ENCODE data around the gene SHC3. TPM values are rescaled to one million over a fixed set of nuclear protein-coding genes. Genes with fewer than 3 reads are reported as not detected.

The SHC3 gene
- total RNA-seq, 2 donors from 2014 or later, result 0.02 TPM; not detected in 1

DNA sequence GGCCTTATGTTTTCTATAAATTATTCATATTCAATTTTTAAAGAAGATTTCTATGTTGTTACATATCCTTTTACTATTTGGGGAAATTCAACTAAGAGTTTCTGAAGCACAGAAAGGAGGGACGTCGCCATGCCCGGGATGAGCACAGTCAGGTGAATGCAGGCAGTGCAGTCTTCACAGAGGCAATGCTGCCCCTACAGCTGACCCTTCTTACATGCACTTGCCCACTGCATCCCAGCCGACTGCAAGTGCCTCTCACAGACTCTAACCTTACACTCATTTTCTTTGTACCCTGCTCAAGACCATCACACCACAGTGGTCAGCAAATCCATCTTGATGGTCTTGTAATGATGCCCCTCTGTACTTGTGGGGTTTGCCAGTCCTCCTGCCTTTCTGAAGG, 73.8 kb downstream of the SHC3 start:
- Mint-ChIP-seq H3K9me3 (no peaks in the 10 kb centered on the region), H3K27ac (no peak overlapping the region), H3K36me3 (no peaks in the 10 kb centered on the region)
- ATAC-seq (no peak), DNase-seq (ENCODE audit: low spot score in 2 of 2) (no peak)

DNA sequence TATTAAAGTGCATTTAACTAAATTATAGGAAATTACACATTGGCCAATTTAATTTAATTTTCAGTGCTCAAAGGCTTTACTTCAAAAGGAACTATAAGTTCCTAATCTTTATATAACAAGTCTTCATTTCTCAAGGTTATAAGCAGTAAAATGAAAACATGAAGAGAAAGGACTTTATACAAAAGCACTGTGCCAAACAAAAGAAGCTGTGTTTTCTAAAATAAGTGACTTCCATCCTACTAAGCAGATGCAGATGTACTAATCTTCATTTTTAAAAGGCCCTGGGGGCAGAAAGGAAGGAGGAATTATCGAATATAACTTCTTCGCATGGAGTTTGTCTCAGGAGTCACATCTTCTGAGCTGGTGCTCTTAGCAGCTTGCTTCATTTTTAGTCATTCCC, 81.4 kb downstream of the SHC3 start:
- H3K27ac Mint-ChIP-seq, result no peak overlapping the region
- no peak for DNase-seq (ENCODE audit: low spot score in 2 of 2)
- H3K9me3 Mint-ChIP-seq, result no peaks in the 10 kb centered on the region
- no peak for ATAC-seq
- no peaks in the 10 kb centered on the region for H3K36me3 Mint-ChIP-seq

DNA sequence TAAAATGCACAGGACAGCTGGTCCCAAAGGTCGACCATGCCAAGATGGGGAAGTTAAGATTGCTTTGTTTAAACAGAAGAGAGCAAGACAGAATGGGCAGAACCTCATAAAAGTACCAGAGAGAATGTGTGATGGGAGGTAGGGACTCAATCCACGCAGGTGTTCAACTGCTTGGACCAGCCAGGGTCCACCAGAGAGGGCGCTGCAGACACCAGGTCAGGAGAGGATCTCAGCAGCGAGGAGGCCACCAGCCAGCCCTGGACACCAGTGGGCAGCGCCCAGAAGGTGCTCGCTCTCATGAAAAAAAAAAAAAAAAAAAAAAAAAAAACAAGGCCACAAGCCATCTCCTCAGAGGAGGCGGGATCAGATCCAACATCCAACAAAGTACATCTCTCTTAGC, 81.8 kb downstream of the SHC3 start:
- ATAC-seq (no peak), DNase-seq (ENCODE audit: low spot score in 2 of 2) (no peak)
- Mint-ChIP-seq H3K27ac (no peak overlapping the region), H3K9me3 (no peaks in the 10 kb centered on the region), H3K36me3 (no peaks in the 10 kb centered on the region)

DNA sequence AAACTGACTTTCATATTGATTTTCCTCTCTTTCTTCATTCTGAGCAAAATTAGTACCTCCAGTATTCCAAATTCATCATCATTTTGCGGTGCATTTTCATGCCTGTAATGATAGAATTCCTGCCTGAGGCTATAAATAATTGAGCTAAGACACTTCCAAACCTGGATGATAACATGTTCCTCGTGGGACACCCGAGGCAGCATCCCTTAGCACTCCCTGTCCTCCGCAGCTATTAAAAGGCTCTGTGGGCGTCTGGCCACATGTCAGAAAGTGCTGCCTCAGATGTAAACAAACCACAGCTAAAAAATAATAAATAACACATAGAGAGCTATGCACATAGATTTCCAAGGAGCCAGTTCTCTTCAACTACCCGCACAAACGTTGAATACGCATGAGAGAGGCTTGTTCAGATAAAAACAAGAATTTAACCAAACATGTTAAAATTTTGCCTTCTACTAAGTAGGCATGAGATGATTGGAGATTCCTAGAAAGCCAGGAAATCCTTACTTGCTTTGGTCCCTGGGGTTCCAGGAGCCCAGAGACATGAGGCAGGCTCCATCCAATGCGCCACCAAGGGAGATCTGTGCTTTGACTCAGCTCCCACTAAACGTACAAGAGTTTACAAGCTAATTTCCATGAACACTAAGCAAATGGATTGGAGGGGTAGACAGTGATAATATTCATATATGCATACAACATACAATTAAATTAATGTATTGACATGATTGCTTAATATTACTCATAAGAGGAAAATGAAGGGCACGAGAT, 82.7 kb downstream of the SHC3 start:
- Mint-ChIP-seq H3K36me3 (no peaks in the 10 kb centered on the region), H3K9me3 (no peaks in the 10 kb centered on the region), H3K27ac (no peak overlapping the region)
- DNase-seq (ENCODE audit: low spot score in 2 of 2) (no peak), ATAC-seq (no peak)

DNA sequence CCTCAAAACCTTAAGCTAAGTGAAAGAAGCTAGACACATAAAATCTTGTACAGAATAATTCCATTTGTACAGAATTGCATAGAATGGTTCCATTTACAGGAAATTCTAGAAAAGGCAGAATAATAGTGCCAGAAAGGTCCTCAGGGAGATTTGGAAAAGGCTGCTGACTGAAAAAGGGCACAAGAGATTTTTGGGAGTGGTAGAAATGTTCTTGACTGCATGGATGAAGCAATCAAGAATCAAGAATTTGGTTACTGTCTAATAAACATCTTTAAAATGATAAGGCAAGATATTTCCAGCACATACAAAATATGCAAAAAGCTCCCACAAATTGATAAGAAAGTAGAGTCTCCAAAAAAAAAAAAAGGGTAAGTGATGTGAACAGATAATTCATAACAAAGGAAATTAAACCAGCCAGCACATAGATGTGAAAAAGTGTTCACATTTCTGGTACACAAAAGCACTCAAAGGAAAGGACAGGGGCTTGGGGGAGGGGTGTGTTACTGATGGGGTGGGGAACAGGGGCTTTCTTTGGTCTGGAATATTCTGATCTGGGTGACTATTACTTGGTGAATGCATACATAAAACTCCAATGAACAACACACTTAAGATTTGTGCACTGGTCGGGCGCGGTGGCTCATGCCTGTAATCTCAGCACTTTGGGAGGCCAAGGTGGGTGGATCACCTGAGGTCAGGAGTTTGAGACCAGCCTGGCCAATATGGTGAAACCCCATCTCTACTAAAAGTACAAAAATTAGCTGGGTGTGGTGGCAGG, 85.2 kb downstream of the SHC3 start:
- H3K36me3 Mint-ChIP-seq, result no peaks in the 10 kb centered on the region
- ATAC-seq (no peak), DNase-seq (ENCODE audit: low spot score in 2 of 2) (no peak)
- no peaks in the 10 kb centered on the region for H3K9me3 Mint-ChIP-seq
- H3K27ac Mint-ChIP-seq, result no peak overlapping the region

DNA sequence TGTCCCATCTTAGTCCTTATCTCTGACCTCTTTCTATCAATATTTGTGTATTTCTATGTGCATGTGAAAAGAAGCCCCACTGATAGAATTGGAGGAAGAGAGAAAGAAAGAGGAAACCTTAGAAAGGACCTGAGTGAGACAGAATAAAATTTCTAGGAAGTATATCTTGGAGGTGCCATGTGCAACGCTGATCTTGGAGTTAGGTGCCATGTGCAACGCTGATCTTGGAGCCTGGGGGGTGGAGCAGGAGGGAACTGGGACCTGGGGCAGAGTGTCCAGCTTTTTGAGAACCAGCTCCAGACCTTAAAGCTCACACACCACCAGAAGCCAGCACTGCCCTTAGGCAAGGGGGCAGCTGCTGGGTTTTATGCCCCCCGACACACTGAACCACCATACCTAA, 89.4 kb downstream of the SHC3 start:
- H3K27ac Mint-ChIP-seq, result no peak overlapping the region
- no peaks in the 10 kb centered on the region for H3K36me3 Mint-ChIP-seq
- no peak for DNase-seq (ENCODE audit: low spot score in 2 of 2)
- ATAC-seq, result no peak
- H3K9me3 Mint-ChIP-seq, result no peaks in the 10 kb centered on the region

DNA sequence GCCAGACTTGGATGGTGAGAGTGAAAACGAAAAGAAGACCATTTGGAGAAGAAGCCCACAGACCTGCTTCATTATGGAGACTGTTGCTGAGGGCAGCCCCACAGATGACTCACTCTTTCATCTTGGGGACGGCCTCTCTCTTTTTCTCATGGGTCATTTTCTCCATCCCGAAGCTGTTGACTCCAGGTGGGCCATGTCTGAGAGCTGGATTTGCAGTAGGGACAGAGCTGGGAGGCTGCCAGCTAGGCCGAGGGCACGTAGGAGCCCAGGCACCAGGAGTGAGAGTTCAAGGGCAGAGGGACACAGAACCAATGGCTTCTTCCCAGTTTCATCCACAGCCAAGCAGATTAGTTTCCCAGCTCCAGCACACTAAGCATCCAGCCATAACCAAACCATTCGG, 95.0 kb downstream of the SHC3 start:
- peaks cover 8% of the 10 kb centered on the region in 2 donors for H3K36me3 Mint-ChIP-seq
- no peak overlapping the region for H3K27ac Mint-ChIP-seq
- DNase-seq (ENCODE audit: low spot score in 2 of 2), result no peak
- H3K9me3 Mint-ChIP-seq, result peaks cover 0 to 5% of the 10 kb centered on the region in 2 donors
- ATAC-seq, result no peak

DNA sequence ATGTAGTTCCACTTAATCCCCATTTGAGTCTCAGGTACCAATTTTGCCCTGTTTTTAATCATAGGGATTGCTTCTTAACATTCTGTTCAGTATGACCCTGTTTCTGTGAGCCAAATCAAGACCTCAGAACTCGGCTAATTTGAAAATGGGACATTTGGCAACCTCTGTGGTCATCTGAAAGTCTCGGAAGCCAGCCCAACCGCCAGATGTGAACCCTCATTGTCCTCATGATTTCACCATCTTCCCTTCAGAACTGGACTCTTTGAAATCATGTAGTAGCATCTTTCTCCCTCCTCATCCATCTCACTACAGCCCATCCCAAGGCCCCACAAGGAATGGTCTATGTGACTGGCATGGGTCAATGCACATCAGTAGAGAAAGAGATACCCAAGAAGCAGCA, 98.4 kb downstream of the SHC3 start:
- peaks cover 0 to 5% of the 10 kb centered on the region in 2 donors for H3K9me3 Mint-ChIP-seq
- peaks cover 8% of the 10 kb centered on the region in 2 donors for H3K36me3 Mint-ChIP-seq
- ATAC-seq, result no peak
- no peak for DNase-seq (ENCODE audit: low spot score in 2 of 2)
- no peak overlapping the region for H3K27ac Mint-ChIP-seq

DNA sequence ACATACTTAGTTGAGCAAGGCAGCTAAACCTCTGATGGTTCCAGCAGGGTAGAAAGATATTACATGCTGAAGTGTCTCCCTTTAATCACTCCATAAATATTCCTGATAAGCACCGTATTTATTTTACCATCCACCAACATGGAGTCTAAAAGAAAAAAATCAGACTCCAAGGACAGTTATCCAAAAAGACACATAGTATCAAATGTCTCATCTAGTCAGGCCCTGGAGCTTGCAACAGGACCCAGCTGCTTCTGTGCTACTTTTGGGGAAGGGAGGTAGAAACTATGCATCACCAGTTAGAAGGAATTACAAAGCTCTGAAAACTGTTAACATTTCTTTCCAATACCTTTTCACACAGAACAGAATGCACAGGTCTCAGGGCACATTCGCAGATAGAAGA, 99.2 kb downstream of the SHC3 start:
- DNase-seq (ENCODE audit: low spot score in 2 of 2) (no peak), ATAC-seq (no peak)
- Mint-ChIP-seq H3K27ac (no peak overlapping the region), H3K9me3 (peaks cover 0 to 5% of the 10 kb centered on the region in 2 donors), H3K36me3 (peaks cover 8% of the 10 kb centered on the region in 2 donors)

DNA sequence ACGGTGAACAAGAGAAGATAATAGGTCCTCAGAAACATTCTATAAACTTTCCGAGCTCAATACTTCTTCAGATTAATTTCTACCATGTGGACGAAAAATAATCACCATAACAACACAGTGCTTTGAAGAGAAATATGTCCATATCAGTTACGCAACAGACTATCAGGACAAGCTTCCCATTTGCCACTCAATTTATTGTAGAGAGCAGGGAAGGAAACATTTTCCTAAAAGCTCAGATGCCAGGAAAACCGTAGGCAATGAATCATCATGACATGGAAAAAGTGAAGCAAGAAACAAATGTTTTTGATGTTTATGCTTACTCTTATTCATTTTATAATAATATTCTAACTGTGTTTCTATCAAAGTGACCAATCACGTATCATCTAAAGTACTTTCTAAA, 99.8 kb downstream of the SHC3 start:
- no peak for ATAC-seq
- no peak overlapping the region for H3K27ac Mint-ChIP-seq
- peaks cover 0 to 5% of the 10 kb centered on the region in 2 donors for H3K9me3 Mint-ChIP-seq
- DNase-seq (ENCODE audit: low spot score in 2 of 2), result no peak
- H3K36me3 Mint-ChIP-seq, result peaks cover 8% of the 10 kb centered on the region in 2 donors

DNA sequence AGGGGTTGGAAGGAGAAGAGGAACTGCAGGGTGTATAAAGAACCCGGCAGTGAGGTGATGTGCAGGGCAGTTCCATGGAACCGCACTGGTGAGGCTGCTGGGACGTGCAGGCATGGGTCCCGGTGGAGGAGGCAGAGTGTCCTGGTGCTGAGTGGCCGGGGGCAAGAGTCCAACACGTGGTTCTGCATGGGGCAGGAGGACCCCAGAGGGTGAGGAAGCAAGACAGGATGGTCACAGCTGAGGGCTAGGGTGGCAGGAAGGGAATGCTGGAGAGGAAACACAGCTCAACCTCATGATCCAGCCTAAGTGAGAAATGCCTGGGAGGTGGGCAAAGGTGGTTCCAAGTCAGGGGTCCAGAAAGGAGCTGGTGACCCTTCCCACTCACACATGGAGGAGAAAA, 100.2 kb downstream of the SHC3 start:
- DNase-seq (ENCODE audit: low spot score in 2 of 2) (no peak), ATAC-seq (no peak)
- H3K9me3 Mint-ChIP-seq, result peaks cover 0 to 5% of the 10 kb centered on the region in 2 donors
- H3K27ac Mint-ChIP-seq, result no peak overlapping the region
- peaks cover 8% of the 10 kb centered on the region in 2 donors for H3K36me3 Mint-ChIP-seq

DNA sequence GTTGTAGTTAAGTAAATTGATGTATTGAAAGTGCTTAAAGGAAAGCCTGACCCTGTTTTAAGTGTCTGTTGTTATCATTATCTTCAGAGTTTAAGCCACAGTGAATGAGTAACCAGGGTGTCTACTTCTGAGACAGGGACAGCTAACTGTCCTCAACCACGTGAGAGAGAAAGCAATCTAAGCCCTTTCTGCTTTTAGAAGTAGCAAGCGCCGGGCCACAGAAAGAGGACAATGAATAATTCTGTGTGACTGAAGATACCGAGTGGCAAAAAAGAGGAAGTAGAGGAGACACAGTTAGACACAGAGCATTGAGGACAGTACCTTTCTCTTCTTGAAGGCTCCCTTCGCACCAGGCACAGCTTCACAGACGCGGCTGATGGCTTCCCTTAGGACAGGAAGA, 101.1 kb downstream of the SHC3 start:
- Mint-ChIP-seq H3K27ac (no peak overlapping the region), H3K9me3 (no peaks in the 10 kb centered on the region), H3K36me3 (peaks cover under 1 to 1% of the 10 kb centered on the region in 2 donors)
- ATAC-seq (no peak), DNase-seq (ENCODE audit: low spot score in 2 of 2) (no peak)

DNA sequence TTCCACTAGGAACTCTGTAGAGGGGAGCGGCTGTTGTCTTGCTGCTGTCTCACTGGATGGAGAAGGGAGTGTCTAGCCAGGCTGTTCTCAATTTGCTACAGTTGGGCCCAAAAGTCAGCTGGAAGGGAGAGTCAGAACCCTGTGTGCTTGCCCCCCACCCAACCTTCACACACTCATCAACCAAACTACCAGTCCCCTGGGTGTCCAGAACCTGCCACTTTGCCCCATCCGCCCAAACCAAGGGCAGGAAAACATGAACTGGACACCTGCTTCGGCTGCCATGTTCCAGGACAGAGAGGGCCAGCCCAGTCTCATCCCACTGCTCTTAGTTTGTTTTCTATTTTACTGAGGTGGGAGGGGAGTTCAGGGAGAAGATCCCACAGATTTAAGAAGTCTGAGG, 105.2 kb downstream of the SHC3 start:
- no peak overlapping the region for H3K27ac Mint-ChIP-seq
- no peaks in the 10 kb centered on the region for H3K36me3 Mint-ChIP-seq
- ATAC-seq, result no peak
- no peak for DNase-seq (ENCODE audit: low spot score in 2 of 2)
- H3K9me3 Mint-ChIP-seq, result no peaks in the 10 kb centered on the region

DNA sequence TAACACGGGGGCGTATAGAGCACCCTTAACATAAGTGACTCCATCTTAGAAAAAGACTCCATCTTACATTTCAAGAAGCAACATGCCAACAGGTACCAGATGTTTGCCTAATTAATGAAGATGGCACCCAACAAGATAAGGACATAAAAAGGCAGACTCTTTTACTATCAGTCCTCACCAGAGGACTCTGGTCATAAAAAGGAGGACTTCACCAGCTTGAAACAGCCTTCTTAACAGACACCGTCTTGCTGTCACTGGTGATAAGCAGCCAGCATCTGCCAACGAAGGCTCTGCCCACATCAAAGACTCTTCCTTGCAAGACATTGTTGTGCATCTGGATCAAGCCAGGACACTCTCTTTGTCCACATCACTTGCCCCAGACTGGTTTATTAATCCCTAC, 107.0 kb downstream of the SHC3 start:
- no peak for DNase-seq (ENCODE audit: low spot score in 2 of 2)
- ATAC-seq, result no peak
- Mint-ChIP-seq H3K9me3 (no peaks in the 10 kb centered on the region), H3K36me3 (no peaks in the 10 kb centered on the region), H3K27ac (no peak overlapping the region)

DNA sequence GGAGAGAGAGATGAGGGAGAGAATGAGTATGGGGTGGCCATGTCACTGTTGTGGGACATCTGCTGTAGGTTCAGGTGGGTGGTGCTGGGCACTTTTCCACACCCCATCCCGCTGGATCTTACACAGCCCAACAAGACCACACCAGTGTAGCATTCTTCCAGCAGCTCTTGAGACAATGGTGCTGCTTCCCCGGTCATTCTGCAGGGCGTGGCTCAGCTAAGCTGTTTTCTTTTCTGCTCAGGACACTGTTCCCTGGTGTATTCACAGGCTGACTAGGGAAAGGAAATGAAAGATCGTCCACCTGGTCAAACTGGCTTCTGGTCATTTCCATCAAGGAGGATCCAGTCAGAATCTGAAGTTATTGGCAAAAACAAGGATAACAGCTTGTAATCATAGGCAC, 111.8 kb downstream of the SHC3 start:
- DNase-seq (ENCODE audit: low spot score in 2 of 2) (no peak), ATAC-seq (no peak)
- no peaks in the 10 kb centered on the region for H3K36me3 Mint-ChIP-seq
- no peak overlapping the region for H3K27ac Mint-ChIP-seq
- no peaks in the 10 kb centered on the region for H3K9me3 Mint-ChIP-seq

DNA sequence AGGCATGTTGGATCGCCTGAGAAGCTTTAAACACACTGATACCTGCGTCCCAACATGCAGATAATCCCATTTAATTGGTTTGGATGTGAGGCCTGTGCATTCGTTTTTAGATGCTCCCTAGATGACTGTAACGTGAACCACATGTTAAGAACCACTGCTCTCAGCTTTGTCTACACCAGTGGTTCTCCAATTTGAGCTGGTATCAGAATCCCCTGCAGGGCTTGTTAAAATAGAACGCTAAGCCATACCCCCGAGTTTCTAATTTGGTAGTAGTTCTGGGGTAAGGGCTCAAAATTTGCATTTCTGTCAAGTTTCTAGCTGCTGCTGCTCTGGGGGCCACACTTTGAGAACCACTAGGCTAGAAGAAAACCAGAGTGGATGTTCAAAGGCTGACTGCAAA, 112.7 kb downstream of the SHC3 start:
- DNase-seq (ENCODE audit: low spot score in 2 of 2) (no peak), ATAC-seq (no peak)
- H3K27ac Mint-ChIP-seq, result no peak overlapping the region
- H3K36me3 Mint-ChIP-seq, result no peaks in the 10 kb centered on the region
- H3K9me3 Mint-ChIP-seq, result no peaks in the 10 kb centered on the region

DNA sequence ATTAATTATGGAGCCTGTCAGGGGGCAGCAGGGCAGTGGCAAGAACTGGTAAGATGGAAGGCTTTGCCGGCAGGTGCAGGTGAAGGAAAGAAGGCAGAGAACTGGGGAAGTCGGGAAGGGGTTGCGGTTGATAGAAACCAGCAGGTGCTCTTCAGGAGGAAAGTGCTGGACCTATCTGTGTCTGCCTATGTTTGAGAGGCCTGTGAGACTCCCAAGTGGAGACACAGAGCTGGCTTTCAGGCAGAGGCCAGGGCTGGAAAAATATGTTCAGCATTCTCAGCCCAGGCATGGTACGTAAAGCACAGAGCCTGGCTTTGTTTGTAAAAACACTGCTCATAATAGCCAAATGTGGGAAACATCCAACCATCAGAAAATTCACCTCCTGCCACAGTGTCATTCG, 117.8 kb downstream of the SHC3 start:
- DNase-seq (ENCODE audit: low spot score in 2 of 2) (no peak), ATAC-seq (no peak)
- Mint-ChIP-seq H3K9me3 (no peaks in the 10 kb centered on the region), H3K27ac (no peak overlapping the region), H3K36me3 (no peaks in the 10 kb centered on the region)

Data from activated naive CD4-positive, alpha-beta T cell treated with anti-CD3 and anti-CD28 coated beads, Interleukin-2, amount 50 U/mL, for 72 hours (primary cell).